GM12878 (cell line): ENCODE data around the gene CWC25. TPM values are rescaled to one million over a fixed set of nuclear protein-coding genes. Genes with fewer than 3 reads are reported as not detected.

ENCODE experiments used
- ATF7 ChIP-seq: fragments of 450-650 bp; IDR thresholded peaks from 2 replicates; pipeline ENCODE4 v1.6.1; 2016; ENCODE audit warnings: low read depth, mild to moderate bottlenecking
- BCL11A ChIP-seq: IDR thresholded peaks from 2 replicates; pipeline ENCODE4 v1.6.1; 2011; ENCODE audit warnings: low read depth, low read length
- CBX5 ChIP-seq: sonication (generic); IDR thresholded peaks from 2 replicates; pipeline ENCODE4 v1.6.1; 2016; ENCODE audit warnings: low read depth, moderate library complexity, mild to moderate bottlenecking, inconsistent platforms
- CHD4 ChIP-seq: fragments of 200-600 bp; sonication (generic); IDR thresholded peaks from 2 replicates; pipeline ENCODE4 v1.6.1; 2016; ENCODE audit warnings: mild to moderate bottlenecking
- E2F8 ChIP-seq: fragments of 450-650 bp; IDR thresholded peaks from 2 replicates; pipeline ENCODE4 v1.6.1; 2018; ENCODE audit warnings: mild to moderate bottlenecking, low read depth, moderate library complexity; ENCODE audit not compliant: partially characterized antibody
- EED ChIP-seq: sonication (generic); IDR thresholded peaks from 2 replicates; pipeline ENCODE4 v1.6.1; 2016; ENCODE audit warnings: antibody characterized with exemption, low read depth
- ESRRA ChIP-seq: IDR thresholded peaks from 2 replicates; pipeline ENCODE4 v1.6.1; 2012; ENCODE audit warnings: mild to moderate bottlenecking, low read length, improper control_type of control experiment
- HCFC1 ChIP-seq: fragments of 150-350 bp; IDR thresholded peaks from 2 replicates; pipeline ENCODE4 v1.6.1; 2014; ENCODE audit warnings: low read length
- HDAC2 ChIP-seq: fragments of 200-600 bp; sonication (generic); IDR thresholded peaks from 2 replicates; pipeline ENCODE4 v1.6.1; 2017
- IRF4 ChIP-seq: IDR thresholded peaks from 2 replicates; pipeline ENCODE4 v1.6.1; 2011; ENCODE audit warnings: low read depth, low read length
- MAX ChIP-seq: IDR thresholded peaks from 2 replicates; pipeline ENCODE4 v1.6.1; 2012; ENCODE audit warnings: low read depth, low read length, improper control_type of control experiment
- MEF2B ChIP-seq: fragments of 450-650 bp; IDR thresholded peaks from 2 replicates; pipeline ENCODE4 v1.6.1; 2018; ENCODE audit warnings: mild to moderate bottlenecking, moderate library complexity; ENCODE audit not compliant: partially characterized antibody, poor library complexity, severe bottlenecking
- MYB ChIP-seq: fragments of 150-350 bp; IDR thresholded peaks from 2 replicates; pipeline ENCODE4 v1.6.1; 2014; ENCODE audit warnings: mild to moderate bottlenecking, low read depth, low read length, borderline replicate concordance
- MYC ChIP-seq: IDR thresholded peaks from 2 replicates; pipeline ENCODE4 v1.6.1; 2011; ENCODE audit warnings: mild to moderate bottlenecking, low read length, moderate library complexity, inconsistent platforms; ENCODE audit not compliant: insufficient read depth, insufficient replicate concordance, insufficient read length, severe bottlenecking
- NFIC ChIP-seq: IDR thresholded peaks from 2 replicates; pipeline ENCODE4 v1.6.1; 2012; ENCODE audit warnings: low read depth, mild to moderate bottlenecking, inconsistent platforms, low read length, moderate library complexity
- NFYB ChIP-seq: IDR thresholded peaks from 2 replicates; pipeline ENCODE4 v1.6.1; 2011; ENCODE audit warnings: low read depth, mild to moderate bottlenecking, low read length, improper control_type of control experiment, moderate library complexity; ENCODE audit not compliant: insufficient read depth
- SKIL ChIP-seq: fragments of 450-650 bp; IDR thresholded peaks from 2 replicates; pipeline ENCODE4 v1.6.1; 2017; ENCODE audit warnings: mild to moderate bottlenecking, low read depth, inconsistent platforms; ENCODE audit not compliant: poor library complexity, severe bottlenecking
- SMAD5 ChIP-seq: IDR thresholded peaks from 2 replicates; pipeline ENCODE4 v1.6.1; 2016; ENCODE audit warnings: antibody characterized with exemption, low read depth
- SMARCA5 ChIP-seq: fragments of 450-650 bp; IDR thresholded peaks from 2 replicates; pipeline ENCODE4 v1.6.1; 2017; ENCODE audit warnings: mild to moderate bottlenecking
- SREBF1 ChIP-seq: IDR thresholded peaks from 2 replicates; pipeline ENCODE4 v1.6.1; 2012; ENCODE audit warnings: mild to moderate bottlenecking, low read length
- STAT3 ChIP-seq: IDR thresholded peaks from 2 replicates; pipeline ENCODE4 v1.6.1; 2011; ENCODE audit warnings: low read depth, low read length, improper control_type of control experiment
- TAF1 ChIP-seq: IDR thresholded peaks from 2 replicates; pipeline ENCODE4 v1.6.1; 2011; ENCODE audit warnings: mild to moderate bottlenecking, low read depth, low read length, borderline replicate concordance
- TCF7 ChIP-seq: IDR thresholded peaks from 2 replicates; pipeline ENCODE4 v1.6.1; 2014; ENCODE audit warnings: antibody characterized with exemption, borderline replicate concordance
- USF2 ChIP-seq: IDR thresholded peaks from 2 replicates; pipeline ENCODE4 v1.6.1; 2011; ENCODE audit warnings: low read depth, low read length, improper control_type of control experiment, borderline replicate concordance
- ZNF274 ChIP-seq: IDR thresholded peaks from one replicate; pipeline ENCODE4 v1.8.0; 2011; ENCODE audit not compliant: insufficient read length, insufficient read depth
- ZNF622 ChIP-seq: fragments of 450-650 bp; IDR thresholded peaks from 2 replicates; pipeline ENCODE4 v1.6.1; 2017; ENCODE audit warnings: mild to moderate bottlenecking, inconsistent platforms
- ZZZ3 ChIP-seq: IDR thresholded peaks from 2 replicates; pipeline ENCODE4 v1.6.1; 2011; ENCODE audit warnings: low read depth; ENCODE audit not compliant: control insufficient read depth, insufficient read length
- polyA plus RNA-seq, 11 experiments: library from polyadenylated mRNA; depleted of rRNA in 4 of 11; unstranded in 6 of 11; stranded (reverse) in 5 of 11; fragments of >200 nt; fragmentation: Nextera tagmentation in 4 of 11; fragmentation: Illumina TruSeq in 1 of 11; extraction: Ambion mirVana in 4 of 11; extraction: Trizol in 1 of 11; gene quantifications; 1 replicate in 1 of 11; 2 replicates in 10 of 11; pipeline versions ENCODE4 v1.2.1 to v1.2.3, GENCODE V29; 2011 to 2016; ENCODE audit warnings: inconsistent platforms in 2 of 11, missing spikeins in 2 of 11, low read depth in 1 of 11
- total RNA-seq, 4 experiments: library from RNA; depleted of rRNA in 3 of 4; stranded (reverse); fragments of >200 nt in 3 of 4; fragmentation: Illumina TruSeq in 1 of 4; extraction: Trizol in 1 of 4; gene quantifications; 2 replicates each; pipeline versions ENCODE4 v1.2.1 to v1.2.3, GENCODE V29; 2013 to 2021

Gene CWC25
- total and polyA plus RNA-seq, 10 of the 15 experiments (the other 5 are each of a cell fraction or from before 2014, with no cell fraction given), result 14.7 to 29.7 (median 22.9) TPM

- TF ChIP-seq ZZZ3 (no peak), MYB (no peak), SMARCA5 (no peak), EED (no peak), ZNF274 (no peak), ATF7 (no peak), CHD4 (no peak), CBX5 (no peak), SKIL (no peak), TAF1 (no peak), MEF2B (no peak), BCL11A (no peak), HDAC2 (no peak), NFIC (no peak), MAX (no peak; the same call in 1 of the 2 replicates), E2F8 (no peak), SMAD5 (no peak), TCF7 (no peak), ZNF622 (no peak), USF2 (no peak), NFYB (0 out of 2 replicates have a peak, but pooled peaks have one; percentile 6), SREBF1 (no peak), MYC (no peak), STAT3 (no peak), IRF4 (no peak), HCFC1 (no peak), ESRRA (no peak)
Measured at GRCh38 chr17:38871247-38872015, 46.3 kb upstream of the CWC25 start (continued).
